AG04449 (cell line): ENCODE measurements around the gene BATF2.

ENCODE experiments used
- CTCF ChIA-PET: fragments of 350-600 bp; formaldehyde crosslinking; extraction: SDS; loops from one replicate; lab custom pipeline; 2021; ENCODE audit warnings: antibody characterized with exemption; lab: Yijun Ruan, JAX
- POLR2A ChIA-PET: fragments of 400-600, 350-600 bp; formaldehyde crosslinking; extraction: SDS; loops from one replicate; lab custom pipeline; 2020; ENCODE audit warnings: antibody characterized with exemption, inconsistent platforms; lab: Yijun Ruan, JAX
- DNase-seq: peaks from one replicate; pipeline ENCODE4 v3.0.0-alpha.2; 2010; ENCODE audit warnings: low read depth, low spot score
- H3K4me3 ChIP-seq: 2 replicates; pipeline ENCODE4 v1.5.1; 2011; ENCODE audit warnings: low read depth, mild to moderate bottlenecking, control low read depth, low read length
- CTCF ChIP-seq: IDR thresholded peaks from one replicate; pipeline ENCODE4 v1.5.1; 2011; ENCODE audit warnings: mild to moderate bottlenecking, moderate library complexity, low read length, control low read depth, inconsistent platforms; ENCODE audit not compliant: insufficient read depth; ENCODE audit errors: missing control alignments

BATF2 gene

GRCh38 chr11:64951529-64951928, 45.2 kb downstream of the BATF2 start:
- POLR2A ChIA-PET = interaction anchor here (0.7 kb wide), 1 partner anchor 27 kb away, joined by 3 read pairs; the partner anchor contains the start of gene PPP2R5B
- DNase-seq = no peak
- no peak overlapping the region for H3K4me3 ChIP-seq
- CTCF ChIA-PET = interaction anchor here (0.8 to 1.3 kb wide), 2 partner anchors 9 to 62 kb away, joined by 3 read pairs; no protein-coding TSS in a partner anchor
- no peak for TF ChIP-seq CTCF

GRCh38 chr11:64947208-64947814, 49.5 kb downstream of the BATF2 start:
- DNase-seq = no peak
- ChIA-PET POLR2A (interaction anchor here (1.4 kb wide), 1 partner anchor 11 kb away, joined by 5 read pairs; the partner anchor contains the start of gene GPHA2), CTCF (interaction anchor here (0.7 to 1.2 kb wide), 2 partner anchors 12 to 20 kb away, joined by 3 read pairs; partner anchors contain the start of gene GPHA2)
- H3K4me3 ChIP-seq = no peak overlapping the region
- no peak for TF ChIP-seq CTCF
